CD4-positive, CD25-positive, alpha-beta regulatory T cell (primary cell): ENCODE data around the gene C2CD4A. TPM values are rescaled to one million over a fixed set of nuclear protein-coding genes. Genes with fewer than 3 reads are reported as not detected.

Source experiments
- ATAC-seq, 2 donors: fragments of 150-1000 bp; cut with Tn5 transposase; one replicate each; pipeline ENCODE4 v1.10.0; 2021; ENCODE audit warnings: low read depth in 2 of 2, moderate number of reproducible peaks in 2 of 2, moderate library complexity in 1 of 2
- DNase-seq, 3 donors: peaks; one replicate each; pipeline versions ENCODE4 v3.0.0 to v3.0.0-alpha.2; 2012 to 2022; ENCODE audit warnings: mixed read lengths in 1 of 3
- H3K27ac ChIP-seq: one replicate; pipeline ENCODE4 v1.7.0; 2013; ENCODE audit warnings: mild to moderate bottlenecking, low read length; ENCODE audit not compliant: insufficient read depth, poor library complexity, severe bottlenecking
- H3K27me3 ChIP-seq: one replicate; pipeline ENCODE4 v1.7.0; 2013; ENCODE audit warnings: low read length; ENCODE audit not compliant: control insufficient read depth, insufficient read depth
- H3K36me3 ChIP-seq: one replicate; pipeline ENCODE4 v1.7.0; 2013; ENCODE audit warnings: mild to moderate bottlenecking, low read length, moderate library complexity; ENCODE audit not compliant: control insufficient read depth, insufficient read depth
- H3K4me1 ChIP-seq: 2 replicates; pipeline ENCODE4 v1.7.0; 2013; ENCODE audit warnings: mild to moderate bottlenecking, low read length; ENCODE audit not compliant: insufficient read depth, control insufficient read depth, poor library complexity, severe bottlenecking
- H3K4me3 ChIP-seq: one replicate; pipeline ENCODE4 v1.7.0; 2013; ENCODE audit warnings: low read depth, mild to moderate bottlenecking, low read length, moderate library complexity
- H3K9me3 ChIP-seq, 2 experiments: 1 replicate in 1 of 2; 2 replicates in 1 of 2; pipeline ENCODE4 v1.7.0; 2013; ENCODE audit warnings: low read length in 2 of 2, mild to moderate bottlenecking in 1 of 2, moderate library complexity in 1 of 2; ENCODE audit not compliant: control insufficient read depth in 2 of 2
- H3K27ac Mint-ChIP-seq, 3 donors: one replicate each; pipeline ENCODE4 v1.8.0; 2020 to 2022; ENCODE audit warnings: mild to moderate bottlenecking in 3 of 3, mixed read lengths in 3 of 3, moderate library complexity in 2 of 3
- H3K27me3 Mint-ChIP-seq: one replicate; pipeline ENCODE4 v1.8.0; 2022; ENCODE audit warnings: mild to moderate bottlenecking, mixed read lengths
- H3K36me3 Mint-ChIP-seq: one replicate; pipeline ENCODE4 v1.8.0; 2020; ENCODE audit warnings: mixed read lengths
- H3K4me1 Mint-ChIP-seq, 4 donors: one replicate each; pipeline ENCODE4 v1.8.0; 2020 to 2022; ENCODE audit warnings: mixed read lengths in 4 of 4, mild to moderate bottlenecking in 1 of 4
- H3K4me3 Mint-ChIP-seq, 4 donors: one replicate each; pipeline ENCODE4 v1.8.0; 2020 to 2022; ENCODE audit warnings: mild to moderate bottlenecking in 4 of 4, mixed read lengths in 4 of 4, moderate library complexity in 3 of 4
- H3K9me3 Mint-ChIP-seq, 7 donors: one replicate each; pipeline ENCODE4 v1.8.0; 2020 to 2022; ENCODE audit warnings: mixed read lengths in 7 of 7, mild to moderate bottlenecking in 3 of 7, moderate library complexity in 2 of 7
- polyA plus RNA-seq, 4 donors: library from polyadenylated mRNA; unstranded; fragments of 300-500 nt; fragmentation: Illumina TruSeq; gene quantifications; one replicate each; pipeline ENCODE4 v1.2.3, GENCODE V29; 2021
- total RNA-seq: library from RNA; stranded (reverse); gene quantifications from one replicate; pipeline ENCODE4 v1.2.3, GENCODE V29; 2022

The C2CD4A gene
- total and polyA plus RNA-seq, 5 donors from 2014 or later = 0.10 to 0.28 (median 0.14) TPM

DNA sequence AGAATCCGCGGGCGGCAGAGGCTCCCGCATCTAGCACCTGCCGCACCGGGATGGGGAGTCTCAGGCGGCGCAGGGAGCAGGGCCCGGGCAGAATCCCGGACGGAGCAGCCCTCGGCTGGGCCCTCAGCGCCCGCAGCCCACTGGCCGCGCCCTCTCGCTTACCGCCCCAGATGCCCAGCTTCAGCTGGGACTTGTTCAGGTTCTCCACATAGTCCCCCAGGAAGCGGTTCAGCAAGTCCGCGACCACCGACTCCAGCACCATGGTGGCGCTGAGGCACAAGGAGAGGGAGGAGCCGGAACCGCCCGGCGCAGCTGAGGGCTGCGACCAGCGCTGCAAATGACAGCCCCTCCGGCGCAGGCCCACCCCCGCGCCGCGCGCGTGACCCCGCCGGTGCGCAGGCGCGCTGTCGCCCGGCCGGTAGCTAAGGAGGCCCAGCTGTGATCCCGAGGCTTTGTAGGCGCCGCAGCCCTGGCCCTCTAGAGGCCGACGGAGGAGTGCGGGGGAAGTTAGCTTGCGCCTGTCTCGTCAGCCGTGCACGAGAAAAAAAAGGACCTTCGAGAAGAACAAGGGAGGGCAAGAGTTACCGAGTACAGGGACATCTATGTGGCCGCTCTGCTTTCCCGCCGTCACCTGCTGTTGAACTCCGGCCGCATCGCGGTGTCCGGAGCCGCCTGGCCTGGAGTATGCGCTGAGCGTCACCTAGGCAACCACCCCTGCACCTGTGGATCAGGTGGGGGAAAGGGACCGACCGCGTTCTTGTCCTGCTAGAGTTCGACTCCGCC lies 6.5 kb upstream of the C2CD4A start, which contains the start of gene VPS13C:
Gene VPS13C, minus strand, starts transcription at position 335 of the 783 bp plus-strand sequence. Its CDS starts 73 bp downstream, at position 262.
- peak; percentile 89 to 95 (median 92) for DNase-seq
- H3K9me3 ChIP-seq = no peaks in the 10 kb centered on the region
- H3K27ac ChIP-seq = peak within 1 kb of the TSS; percentile 91
- peak; percentile 90 to 93 for ATAC-seq
- H3K4me3 Mint-ChIP-seq = peak within 1 kb of the TSS; percentile 93 to 97 (median 94)
- peaks cover 2% of the 10 kb centered on the region for H3K27me3 ChIP-seq
- H3K9me3 Mint-ChIP-seq = no peaks in the 10 kb centered on the region
- H3K4me1 ChIP-seq = peaks cover 25% of the 10 kb centered on the region
- peak within 1 kb of the TSS; percentile 96 to 100 (median 98) for H3K27ac Mint-ChIP-seq
- H3K36me3 ChIP-seq = no peaks in the 10 kb centered on the region
- peaks cover 10% of the 10 kb centered on the region for H3K36me3 Mint-ChIP-seq
- H3K27me3 Mint-ChIP-seq = peaks cover 19% of the 10 kb centered on the region
- H3K4me3 ChIP-seq = peak within 1 kb of the TSS; percentile 96
- peaks cover 33 to 63% (median 44%) of the 10 kb centered on the region in 4 donors for H3K4me1 Mint-ChIP-seq

DNA sequence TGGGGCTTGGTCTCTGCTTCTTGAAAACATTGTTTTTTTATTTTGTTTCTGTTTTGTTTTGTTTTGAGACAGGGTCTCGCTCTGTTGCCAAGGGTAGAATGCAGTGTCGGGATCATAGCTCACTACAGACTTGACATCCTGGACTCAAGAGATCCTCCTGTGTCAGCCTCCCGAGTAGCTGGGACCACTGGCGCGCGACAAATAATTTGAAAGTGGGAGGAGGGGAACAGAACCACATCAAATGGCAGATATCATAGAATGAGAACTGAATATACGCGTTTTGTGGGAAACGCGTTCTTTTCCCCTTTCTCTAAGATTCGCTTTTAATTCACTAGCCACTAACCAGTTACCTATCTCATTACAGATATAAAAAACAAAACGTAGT lies 5.9 kb upstream of the C2CD4A start:
- DNase-seq = no peak
- H3K27me3 Mint-ChIP-seq = peaks cover 25% of the 10 kb centered on the region
- Histone ChIP-seq H3K27me3 (peaks cover 8% of the 10 kb centered on the region), H3K27ac (peak overlapping the region; percentile 91), H3K36me3 (no peaks in the 10 kb centered on the region), H3K4me1 (peaks cover 25% of the 10 kb centered on the region), H3K9me3 (no peaks in the 10 kb centered on the region), H3K4me3 (peak overlapping the region; percentile 92)
- no peaks in the 10 kb centered on the region for H3K9me3 Mint-ChIP-seq
- H3K4me1 Mint-ChIP-seq = peaks cover 27 to 57% (median 39%) of the 10 kb centered on the region in 4 donors
- ATAC-seq = no peak
- H3K27ac Mint-ChIP-seq = peak overlapping the region; percentile 88 to 98 (median 96)
- peak overlapping the region; percentile 93 to 97 (median 94) for H3K4me3 Mint-ChIP-seq
- peaks cover 10% of the 10 kb centered on the region for H3K36me3 Mint-ChIP-seq

DNA sequence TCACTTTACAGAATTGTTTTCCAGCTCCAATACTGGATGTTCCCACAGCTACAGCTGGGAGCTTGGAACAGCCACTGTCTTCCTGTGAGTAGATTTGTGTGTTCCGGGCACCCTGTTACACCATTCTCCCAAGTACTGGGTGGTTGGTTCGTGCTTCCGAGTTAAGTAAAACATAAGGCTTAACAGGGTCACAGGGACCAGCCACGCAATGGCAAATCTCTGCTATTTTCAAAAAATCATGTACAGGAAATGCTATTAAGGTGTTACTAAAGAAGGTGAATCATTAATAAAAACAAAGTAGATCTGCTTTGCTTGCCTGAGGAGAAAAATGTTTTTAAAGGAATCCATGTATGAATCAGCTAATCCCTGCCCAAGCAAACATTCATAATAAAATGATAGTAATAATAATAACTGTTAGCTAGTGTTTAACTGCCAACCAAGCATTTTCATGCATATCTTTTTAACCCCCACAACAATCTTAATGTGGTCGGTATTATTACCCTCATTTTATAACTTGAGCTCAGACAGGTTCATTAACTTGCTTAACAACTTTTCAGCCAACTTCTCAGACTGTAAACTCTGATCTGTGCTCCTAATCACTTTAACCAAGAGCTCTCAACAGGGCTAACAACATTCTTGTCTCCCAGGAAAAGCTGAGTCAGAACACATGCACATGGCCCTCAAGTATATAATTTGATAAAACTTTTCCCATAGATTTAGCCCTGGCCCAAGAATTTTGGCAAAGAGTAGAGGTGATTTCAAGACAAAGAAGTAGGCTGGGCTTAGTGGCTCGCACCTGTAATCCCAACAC lies 2.7 kb upstream of the C2CD4A start:
- H3K9me3 ChIP-seq = no peaks in the 10 kb centered on the region
- H3K27me3 Mint-ChIP-seq = peaks cover 48% of the 10 kb centered on the region
- H3K4me1 Mint-ChIP-seq = peaks cover 26 to 53% (median 41%) of the 10 kb centered on the region in 4 donors
- H3K36me3 ChIP-seq = no peaks in the 10 kb centered on the region
- H3K9me3 Mint-ChIP-seq = no peaks in the 10 kb centered on the region
- DNase-seq (no peak), ATAC-seq (no peak)
- no peaks in the 10 kb centered on the region for H3K36me3 Mint-ChIP-seq
- no peak overlapping the region for H3K27ac ChIP-seq
- H3K4me3 ChIP-seq = no peak overlapping the region
- peak overlapping the region in 2 of 3 donors; percentile 41 to 78 for H3K27ac Mint-ChIP-seq
- peaks cover 22% of the 10 kb centered on the region for H3K27me3 ChIP-seq
- H3K4me1 ChIP-seq = peaks cover 33% of the 10 kb centered on the region
- peak overlapping the region in 2 of 4 donors; percentile 51 to 74 for H3K4me3 Mint-ChIP-seq

DNA sequence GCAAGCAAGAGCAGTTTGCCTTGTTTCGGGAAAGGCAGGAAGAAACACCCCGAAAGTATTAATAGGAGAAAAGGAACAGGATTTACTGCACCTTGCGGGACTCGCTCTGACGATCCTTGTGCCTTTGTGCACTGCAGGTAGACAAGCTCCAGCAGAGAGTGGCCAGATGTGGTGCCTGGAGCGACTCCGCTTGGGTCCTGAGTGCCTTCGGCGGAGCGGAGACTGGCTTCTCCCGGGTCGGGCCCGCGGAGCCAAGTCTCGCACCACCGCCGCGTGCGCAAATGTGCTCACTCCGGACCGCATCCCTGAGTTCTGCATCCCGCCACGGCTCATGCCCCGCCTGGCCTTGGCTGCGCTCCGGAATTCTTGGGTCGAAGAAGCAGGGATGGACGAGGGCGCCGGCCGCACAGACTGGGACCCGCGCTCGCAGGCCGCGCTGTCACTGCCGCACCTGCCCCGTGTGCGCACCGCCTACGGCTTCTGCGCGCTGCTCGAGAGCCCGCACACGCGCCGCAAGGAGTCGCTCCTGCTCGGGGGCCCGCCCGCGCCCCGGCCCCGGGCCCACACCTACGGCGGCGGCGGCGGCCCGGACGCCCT lies 769 bp downstream of the C2CD4A start:
- H3K9me3 ChIP-seq = no peaks in the 10 kb centered on the region
- H3K27ac Mint-ChIP-seq = peak overlapping the region in 1 of 3 donors; percentile 87
- H3K27ac ChIP-seq = no peak overlapping the region
- DNase-seq (peak in 2 of 3 donors; percentile 18 to 37), ATAC-seq (peak; percentile 60 to 69)
- H3K27me3 ChIP-seq = peaks cover 23% of the 10 kb centered on the region
- peaks cover 28% of the 10 kb centered on the region for H3K4me1 ChIP-seq
- no peaks in the 10 kb centered on the region for H3K36me3 Mint-ChIP-seq
- no peaks in the 10 kb centered on the region for H3K9me3 Mint-ChIP-seq
- H3K36me3 ChIP-seq = no peaks in the 10 kb centered on the region
- peak overlapping the region; percentile 89 for H3K4me3 ChIP-seq
- peaks cover 53% of the 10 kb centered on the region for H3K27me3 Mint-ChIP-seq
- H3K4me1 Mint-ChIP-seq = peaks cover 14 to 34% (median 26%) of the 10 kb centered on the region in 4 donors
- H3K4me3 Mint-ChIP-seq = peak overlapping the region; percentile 88 to 94 (median 90)

DNA sequence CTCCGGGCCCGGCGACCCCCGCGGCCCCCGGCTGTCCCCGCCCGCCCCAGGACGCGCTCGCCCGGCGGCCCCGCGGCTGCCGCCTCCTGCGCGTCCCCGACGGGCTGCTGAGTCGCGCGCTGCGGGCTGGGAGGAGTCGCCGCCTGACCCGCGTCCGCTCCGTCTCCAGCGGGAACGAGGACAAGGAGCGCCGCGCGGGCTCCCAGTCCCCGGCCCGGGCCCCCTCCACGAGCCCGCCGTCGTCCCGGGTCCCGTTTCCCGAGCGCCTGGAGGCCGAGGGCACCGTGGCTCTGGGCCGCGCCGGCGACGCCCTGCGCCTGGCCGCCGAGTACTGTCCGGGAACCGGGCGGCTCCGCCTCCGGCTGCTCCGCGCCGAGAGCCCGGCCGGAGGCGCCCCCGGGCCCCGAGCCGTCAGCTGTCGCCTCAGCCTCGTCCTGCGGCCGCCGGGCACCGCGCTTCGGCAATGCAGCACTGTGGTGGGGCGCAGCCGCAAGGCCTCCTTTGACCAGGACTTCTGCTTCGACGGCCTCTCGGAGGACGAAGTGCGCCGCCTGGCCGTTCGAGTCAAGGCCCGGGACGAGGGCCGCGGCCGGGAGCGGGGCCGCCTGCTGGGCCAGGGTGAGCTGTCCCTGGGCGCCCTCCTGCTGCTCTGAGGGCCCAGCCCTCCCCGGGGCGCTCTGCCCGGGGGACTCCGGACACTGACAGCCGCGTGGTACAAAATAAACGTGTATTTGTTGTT lies 1.5 kb downstream of the C2CD4A start:
- Mint-ChIP-seq H3K27ac (no peak overlapping the region), H3K4me3 (peak overlapping the region; percentile 83 to 86 (median 84)), H3K9me3 (no peaks in the 10 kb centered on the region), H3K4me1 (peaks cover 14 to 28% (median 23%) of the 10 kb centered on the region in 4 donors), H3K36me3 (no peaks in the 10 kb centered on the region), H3K27me3 (peaks cover 59% of the 10 kb centered on the region)
- H3K9me3 ChIP-seq = no peaks in the 10 kb centered on the region
- no peaks in the 10 kb centered on the region for H3K36me3 ChIP-seq
- H3K27me3 ChIP-seq = peaks cover 23% of the 10 kb centered on the region
- H3K27ac ChIP-seq = no peak overlapping the region
- DNase-seq (peak in 2 of 3 donors; percentile 7 to 26), ATAC-seq (peak; percentile 10 to 13)
- peak overlapping the region; percentile 63 for H3K4me3 ChIP-seq
- peaks cover 28% of the 10 kb centered on the region for H3K4me1 ChIP-seq

DNA sequence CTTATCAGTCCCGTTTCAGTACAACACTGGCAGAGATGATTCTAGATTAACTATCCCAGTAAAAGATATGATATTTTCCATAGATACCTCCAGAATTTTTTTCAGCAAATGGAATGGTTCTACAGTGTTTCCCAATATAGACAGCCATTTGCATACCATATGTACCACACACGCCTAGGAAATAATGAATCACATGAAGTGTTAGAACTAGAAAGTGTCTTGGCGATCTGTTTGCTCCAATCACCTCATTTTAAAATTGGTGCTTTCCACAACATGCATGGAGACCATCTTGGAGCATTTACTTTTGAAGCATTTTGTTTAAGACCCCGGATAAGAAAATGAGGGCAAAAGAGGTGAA lies 2.0 kb downstream of the C2CD4A start:
- Mint-ChIP-seq H3K27me3 (peaks cover 60% of the 10 kb centered on the region), H3K36me3 (no peaks in the 10 kb centered on the region), H3K4me1 (peaks cover 14 to 23% (median 20%) of the 10 kb centered on the region in 4 donors), H3K4me3 (peak overlapping the region; percentile 83 to 86 (median 84)), H3K9me3 (no peaks in the 10 kb centered on the region), H3K27ac (peak overlapping the region in 1 of 3 donors; percentile 14)
- ATAC-seq (no peak), DNase-seq (no peak)
- peak overlapping the region; percentile 63 for H3K4me3 ChIP-seq
- peaks cover 28% of the 10 kb centered on the region for H3K4me1 ChIP-seq
- H3K36me3 ChIP-seq = no peaks in the 10 kb centered on the region
- no peak overlapping the region for H3K27ac ChIP-seq
- H3K9me3 ChIP-seq = no peaks in the 10 kb centered on the region
- peaks cover 23% of the 10 kb centered on the region for H3K27me3 ChIP-seq

DNA sequence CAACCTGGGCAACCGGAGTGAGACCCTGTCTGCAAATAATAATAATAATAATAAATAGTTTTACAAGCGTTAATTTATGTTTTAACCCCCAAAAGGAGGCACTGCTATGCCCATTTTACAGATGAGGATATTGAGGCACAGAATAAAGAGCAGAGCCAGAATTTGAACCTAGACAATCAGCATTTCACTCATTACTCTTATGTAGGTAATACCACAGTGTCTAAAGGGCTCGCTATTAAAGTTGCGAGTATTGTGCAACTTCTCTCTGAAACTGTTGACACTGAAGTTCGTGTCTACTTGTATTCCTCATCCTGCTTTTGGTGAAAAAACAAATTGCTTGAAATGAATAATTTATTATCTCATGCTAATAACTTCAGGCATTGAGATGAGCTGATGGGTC lies 2.8 kb downstream of the C2CD4A start:
- H3K36me3 Mint-ChIP-seq = no peaks in the 10 kb centered on the region
- H3K4me3 Mint-ChIP-seq = peak overlapping the region in 3 of 4 donors; percentile 63 to 86 (median 85)

More for the DNA sequence above, 2.8 kb downstream of the C2CD4A start:
- DNase-seq = no peak
- no peak for ATAC-seq
- Mint-ChIP-seq H3K9me3 (no peaks in the 10 kb centered on the region), H3K4me1 (peaks cover 14 to 21% (median 18%) of the 10 kb centered on the region in 4 donors), H3K27me3 (peaks cover 54% of the 10 kb centered on the region), H3K27ac (no peak overlapping the region)
- H3K27ac ChIP-seq = no peak overlapping the region
- H3K4me1 ChIP-seq = peaks cover 28% of the 10 kb centered on the region
- no peak overlapping the region for H3K4me3 ChIP-seq
- H3K9me3 ChIP-seq = no peaks in the 10 kb centered on the region
- H3K27me3 ChIP-seq = peaks cover 23% of the 10 kb centered on the region
- H3K36me3 ChIP-seq = no peaks in the 10 kb centered on the region
